GM23338 (cell line): Measurements from ENCODE around the gene ZNF808. TPM values are rescaled to one million over a fixed set of nuclear protein-coding genes. Genes with fewer than 3 reads are reported as not detected.
"Not testable (repeated sequence)": the region's sequence is repeated elsewhere in the genome, so short reads cannot be mapped to it uniquely, and the experiment has no call there.

Experiments used
- ATAC-seq: fragments of 200-7000 bp; cut with Tn5 transposase; 3 replicates; pipeline ENCODE4 v1.9.1; 2020
- DNase-seq: peaks from one replicate; pipeline ENCODE4 v3.0.0-alpha.2; 2015; ENCODE audit warnings: low spot score
- H2AFZ ChIP-seq: fragments of 200-600 bp; sonication (generic); 2 replicates; pipeline ENCODE4 v1.8.0; 2016; ENCODE audit warnings: antibody characterized with exemption, mild to moderate bottlenecking, moderate library complexity
- H3F3A ChIP-seq: fragments of 200-600 bp; sonication (generic); replicated peaks from 2 replicates; pipeline ENCODE4 v1.8.0; 2017; ENCODE audit warnings: antibody characterized with exemption, mixed run types, low read depth
- H3K27ac ChIP-seq: fragments of 200-600 bp; sonication (generic); 2 replicates; pipeline ENCODE4 v1.6.1; 2016; ENCODE audit warnings: low read depth
- H3K27me3 ChIP-seq: fragments of 200-600 bp; sonication (generic); 2 replicates; pipeline ENCODE4 v1.8.0; 2016; ENCODE audit warnings: mild to moderate bottlenecking, mixed run types, moderate library complexity; ENCODE audit not compliant: insufficient read depth
- H3K36me3 ChIP-seq: fragments of 200-600 bp; sonication (generic); 2 replicates; pipeline ENCODE4 v1.8.0; 2016; ENCODE audit warnings: mild to moderate bottlenecking; ENCODE audit not compliant: insufficient read depth
- H3K4me1 ChIP-seq: fragments of 200-600 bp; sonication (generic); 2 replicates; pipeline ENCODE4 v1.8.0; 2016; ENCODE audit warnings: mild to moderate bottlenecking, moderate library complexity; ENCODE audit not compliant: insufficient read depth
- H3K4me2 ChIP-seq: fragments of 200-600 bp; sonication (generic); 2 replicates; pipeline ENCODE4 v1.7.1; 2017; ENCODE audit warnings: mixed run types
- H3K4me3 ChIP-seq: fragments of 200-600 bp; sonication (generic); 2 replicates; pipeline ENCODE4 v1.6.1; 2016; ENCODE audit warnings: mixed run types
- H3K79me2 ChIP-seq: fragments of 200-600 bp; sonication (generic); replicated peaks from 2 replicates; pipeline ENCODE4 v1.8.0; 2017; ENCODE audit warnings: mild to moderate bottlenecking; ENCODE audit not compliant: insufficient read depth
- H3K9me2 ChIP-seq: fragments of 200-600 bp; sonication (generic); 2 replicates; pipeline ENCODE4 v1.8.0; 2017; ENCODE audit not compliant: insufficient read depth
- H4K20me1 ChIP-seq: fragments of 200-600 bp; sonication (generic); replicated peaks from 2 replicates; pipeline ENCODE4 v1.8.0; 2017; ENCODE audit warnings: mild to moderate bottlenecking; ENCODE audit not compliant: insufficient read depth
- H3K27ac Mint-ChIP-seq: 2 replicates; pipeline ENCODE4 v1.8.0; 2020; ENCODE audit warnings: inconsistent platforms, mild to moderate bottlenecking, moderate library complexity, mixed read lengths
- H3K27me3 Mint-ChIP-seq: 3 replicates; pipeline ENCODE4 v1.8.0; 2022; ENCODE audit warnings: low read depth, mild to moderate bottlenecking, moderate library complexity, mixed read lengths, inconsistent platforms; ENCODE audit not compliant: insufficient read depth, poor library complexity
- H3K36me3 Mint-ChIP-seq: 3 replicates; pipeline ENCODE4 v1.8.0; 2021; ENCODE audit warnings: low read depth, mild to moderate bottlenecking, inconsistent platforms, moderate library complexity, mixed read lengths
- H3K4me1 Mint-ChIP-seq: 3 replicates; pipeline ENCODE4 v1.8.0; 2020; ENCODE audit warnings: mild to moderate bottlenecking, inconsistent platforms, mixed read lengths
- H3K4me3 Mint-ChIP-seq: 3 replicates; pipeline ENCODE4 v1.8.0; 2021; ENCODE audit warnings: moderate library complexity, mild to moderate bottlenecking, inconsistent platforms, mixed read lengths
- H3K9me3 Mint-ChIP-seq: 3 replicates; pipeline ENCODE4 v1.8.0; 2020; ENCODE audit warnings: moderate library complexity, mild to moderate bottlenecking, inconsistent platforms, mixed read lengths
- CTCF ChIP-seq, 2 experiments: fragments of 200-600 bp in 1 of 2; sonication (generic) in 1 of 2; conservative IDR thresholded peaks; 2 replicates each; pipeline versions ENCODE4 v1.5.1 to v1.6.1; 2016 to 2017; ENCODE audit warnings: antibody characterized with exemption in 2 of 2, low read depth in 2 of 2, mild to moderate bottlenecking in 2 of 2, moderate library complexity in 1 of 2
- ETS1 ChIP-seq: IDR thresholded peaks from 2 replicates; pipeline ENCODE4 v1.6.1; 2016; ENCODE audit warnings: antibody characterized with exemption
- EZH2phosphoT487 ChIP-seq: fragments of 200-600 bp; sonication (generic); IDR thresholded peaks from one replicate; pipeline ENCODE4 v1.8.1; 2018; ENCODE audit warnings: antibody characterized with exemption; ENCODE audit not compliant: unreplicated experiment
- JUNB ChIP-seq: IDR thresholded peaks from one replicate; pipeline ENCODE4 v1.6.1; 2016; ENCODE audit warnings: antibody characterized with exemption; ENCODE audit not compliant: unreplicated experiment
- NANOG ChIP-seq: IDR thresholded peaks from 2 replicates; pipeline ENCODE4 v1.6.1; 2016; ENCODE audit warnings: antibody characterized with exemption, borderline replicate concordance
- REST ChIP-seq: IDR thresholded peaks from one replicate; pipeline ENCODE4 v1.6.1; 2018; ENCODE audit warnings: antibody characterized with exemption; ENCODE audit not compliant: unreplicated experiment
- polyA plus RNA-seq: library from polyadenylated mRNA; unstranded; fragments of >200 nt; fragmentation: Nextera tagmentation; extraction: Ambion mirVana; gene quantifications from 2 replicates; pipeline ENCODE4 v1.2.1, GENCODE V29; 2016
- total RNA-seq: library from RNA; depleted of rRNA; stranded (reverse); fragments of >200 nt; shearing (Covaris generic); gene quantifications from 2 replicates; pipeline ENCODE4 v1.2.3, GENCODE V29; 2014

ZNF808 gene
- total and polyA plus RNA-seq, 2 experiments from 2014 or later, result 10.5 to 32.1 TPM

GRCh38 chr19:52567921-52568320 is 40.5 kb downstream of the ZNF808 start:
- Mint-ChIP-seq H3K27ac (no peak overlapping the region), H3K27me3 (peaks cover 18% of the 10 kb centered on the region), H3K9me3 (no peaks in the 10 kb centered on the region; the same call in 2 of the 3 replicates), H3K4me1 (peaks cover 25% of the 10 kb centered on the region), H3K36me3 (peaks cover 15% of the 10 kb centered on the region; the same call in 2 of the 3 replicates), H3K4me3 (no peak overlapping the region)
- no peak overlapping the region for H3K27ac ChIP-seq
- H3K4me2 ChIP-seq, result no peak overlapping the region
- H3K9me2 ChIP-seq, result no peaks in the 10 kb centered on the region
- peaks cover 9% of the 10 kb centered on the region; the same call in 1 of the 2 replicates for H4K20me1 ChIP-seq
- ATAC-seq (no peak), DNase-seq (no peak)
- H3K4me3 ChIP-seq, result no peak overlapping the region
- H2AFZ ChIP-seq, result no peak overlapping the region
- no peaks in the 10 kb centered on the region for H3K27me3 ChIP-seq
- peaks cover 26% of the 10 kb centered on the region for H3K4me1 ChIP-seq
- no peaks in the 10 kb centered on the region for H3K36me3 ChIP-seq
- TF ChIP-seq NANOG (no peak), CTCF (conservative IDR thresholded peaks at IDR 0.05; ENCODE audit: low read depth in 2 of 2) (no peak), EZH2phosphoT487 (no peak)
- peaks cover 10% of the 10 kb centered on the region for H3F3A ChIP-seq
- peaks cover 27% of the 10 kb centered on the region for H3K79me2 ChIP-seq

- not testable (repeated sequence) for H3K27me3 ChIP-seq, H3K9me3 Mint-ChIP-seq, H2AFZ ChIP-seq, H3K36me3 ChIP-seq, H3K9me2 ChIP-seq, H4K20me1 ChIP-seq
- TF ChIP-seq CTCF (conservative IDR thresholded peaks at IDR 0.05; ENCODE audit: low read depth in 2 of 2), result 0 out of 4 replicates have a peak, but pooled peaks of 1 of the 2 experiments have one; percentile 0
- Histone ChIP-seq H3K4me2 (peak overlapping the region; percentile 80), H3K27ac (peak overlapping the region; percentile 92), H3F3A (peaks cover 10% of the 10 kb centered on the region), H3K4me3 (peak overlapping the region; percentile 65), H3K79me2 (peaks cover 25% of the 10 kb centered on the region), H3K4me1 (peaks cover 26% of the 10 kb centered on the region)
- peak; percentile 93 for DNase-seq
- ATAC-seq, result peak; percentile 79
- Mint-ChIP-seq H3K4me1 (peaks cover 25% of the 10 kb centered on the region), H3K36me3 (peaks cover 18% of the 10 kb centered on the region), H3K27ac (peak overlapping the region; percentile 91), H3K4me3 (peak overlapping the region; percentile 93), H3K27me3 (peaks cover 17% of the 10 kb centered on the region)
These were observed 42.2 kb downstream of the ZNF808 start for GRCh38 chr19:52569638-52569999.

GRCh38 chr19:52570000-52570861 is 42.8 kb downstream of the ZNF808 start, which contains the start of gene ZNF701:
TSS of gene ZNF701 (plus strand) at chr19:52570287. CDS start at chr19:52574148, 3,861 bp downstream.
- ATAC-seq (peak; percentile 89), DNase-seq (peak; percentile 94)
- H3K27ac ChIP-seq, result peak within 1 kb of the TSS; percentile 92
- TF ChIP-seq JUNB (no peak), REST (no peak), ETS1 (0 out of 2 replicates have a peak, but pooled peaks have one; percentile 48), EZH2phosphoT487 (no peak)

More at GRCh38 chr19:52570000-52570861, 42.8 kb downstream of the ZNF808 start, which contains the start of gene ZNF701:
- Mint-ChIP-seq H3K4me1 (peaks cover 24% of the 10 kb centered on the region), H3K36me3 (peaks cover 23% of the 10 kb centered on the region), H3K27me3 (peaks cover 17% of the 10 kb centered on the region), H3K4me3 (peak within 1 kb of the TSS; percentile 93), H3K9me3 (no peaks in the 10 kb centered on the region), H3K27ac (peak within 1 kb of the TSS; percentile 95)
- Histone ChIP-seq H3K36me3 (peaks cover 8% of the 10 kb centered on the region), H3K27me3 (no peaks in the 10 kb centered on the region), H3K4me3 (peak within 1 kb of the TSS; percentile 65), H3F3A (peaks cover 10% of the 10 kb centered on the region), H2AFZ (no peak within 1 kb of the TSS), H3K4me1 (peaks cover 23% of the 10 kb centered on the region), H4K20me1 (peaks cover 9% of the 10 kb centered on the region), H3K4me2 (peak within 1 kb of the TSS; percentile 97), H3K9me2 (no peaks in the 10 kb centered on the region), H3K79me2 (peaks cover 25% of the 10 kb centered on the region)
